PC-3 (cell line): ENCODE data around the gene SDC1. TPM values are rescaled to one million over a fixed set of nuclear protein-coding genes. Genes with fewer than 3 reads are reported as not detected.

Source experiments
- ATAC-seq: fragments of 200-7000 bp; cut with Tn5 transposase; 2 replicates; pipeline ENCODE4 v1.9.1; 2020; ENCODE audit warnings: mild to moderate bottlenecking, moderate library complexity
- BruUV-seq: library from RNA; stranded (reverse); fragments of 400-500 nt; replicated peaks from 2 replicates; lab custom pipeline; 2021; lab: Mats Ljungman, UMichigan
- CTCF ChIA-PET: fragments of 300-600 bp; sonication (Branson Sonifier 250); formaldehyde crosslinking; loops from one replicate; lab custom pipeline; 2022; ENCODE audit warnings: antibody characterized with exemption; lab: Charles Lee
- POLR2A ChIA-PET: fragments of 300-600 bp; sonication (Branson Sonifier 250); formaldehyde crosslinking; loops from one replicate; lab custom pipeline; 2022; ENCODE audit warnings: antibody characterized with exemption; ENCODE audit not compliant: unreplicated experiment; lab: Charles Lee
- DNase-seq: peaks from one replicate; pipeline ENCODE4 v3.0.0-alpha.2; 2015
- H2AFZ ChIP-seq: fragments of 300-600 bp; sonication (generic); 2 replicates; pipeline ENCODE4 v1.6.0; 2016; ENCODE audit warnings: antibody characterized with exemption, low read length
- H3F3A ChIP-seq: fragments of 300-600 bp; sonication (generic); one replicate; pipeline ENCODE4 v1.6.0; 2017; ENCODE audit warnings: antibody characterized with exemption, low read length, control low read depth, mild to moderate bottlenecking; ENCODE audit not compliant: unreplicated experiment
- H3K27ac ChIP-seq: fragments of 300-600 bp; sonication (generic); 2 replicates; pipeline ENCODE4 v1.5.1; 2016; ENCODE audit warnings: mild to moderate bottlenecking, low read length
- H3K27me3 ChIP-seq: fragments of 300-600 bp; sonication (generic); 2 replicates; pipeline ENCODE4 v1.6.1; 2016; ENCODE audit warnings: low read length, mixed read lengths
- H3K36me3 ChIP-seq: fragments of 300-600 bp; sonication (generic); 2 replicates; pipeline ENCODE4 v1.6.1; 2016; ENCODE audit warnings: low read depth, mixed run types, low read length, mixed read lengths
- H3K4me1 ChIP-seq: fragments of 300-600 bp; sonication (generic); 2 replicates; pipeline ENCODE4 v1.5.1; 2016; ENCODE audit warnings: low read length; ENCODE audit not compliant: insufficient read depth
- H3K4me2 ChIP-seq: fragments of 300-600 bp; sonication (generic); 2 replicates; pipeline ENCODE4 v1.6.0; 2016; ENCODE audit warnings: low read length
- H3K4me3 ChIP-seq: fragments of 300-600 bp; sonication (generic); 2 replicates; pipeline ENCODE4 v1.5.1; 2016; ENCODE audit warnings: mild to moderate bottlenecking, low read length, mixed read lengths
- H3K79me2 ChIP-seq: fragments of 300-600 bp; sonication (generic); 2 replicates; pipeline ENCODE4 v1.6.1; 2017; ENCODE audit warnings: low read length, mixed read lengths
- H3K9ac ChIP-seq: fragments of 300-600 bp; sonication (generic); 2 replicates; pipeline ENCODE4 v1.6.0; 2016; ENCODE audit warnings: mild to moderate bottlenecking, low read length
- H3K9me2 ChIP-seq: fragments of 300-600 bp; sonication (generic); replicated peaks from 2 replicates; pipeline ENCODE4 v1.6.1; 2016; ENCODE audit warnings: mixed run types, low read length, mixed read lengths
- H3K9me3 ChIP-seq: fragments of 300-600 bp; sonication (generic); 2 replicates; pipeline ENCODE4 v1.6.1; 2016; ENCODE audit warnings: low read length, mixed read lengths
- H4K20me1 ChIP-seq: fragments of 300-600 bp; sonication (generic); 2 replicates; pipeline ENCODE4 v1.6.1; 2016; ENCODE audit warnings: low read length, mixed read lengths
- EZH2 ChIP-seq: fragments of 300-600 bp; sonication (generic); IDR thresholded peaks from one replicate; pipeline ENCODE4 v1.6.1; 2017; ENCODE audit warnings: antibody characterized with exemption, mild to moderate bottlenecking, low read length; ENCODE audit not compliant: unreplicated experiment
- EZH2phosphoT487 ChIP-seq: fragments of 300-600 bp; sonication (generic); IDR thresholded peaks from 2 replicates; pipeline ENCODE4 v1.6.1; 2018; ENCODE audit warnings: mild to moderate bottlenecking, antibody characterized with exemption, low read length, borderline replicate concordance
- intact Hi-C: fragments of 100-400 bp; cut with micrococcal nuclease; formaldehyde crosslinking; loops from 2 replicates; pipeline ENCODE4 v1.9.0; 2023
- total RNA-seq: library from RNA; depleted of rRNA; stranded (reverse); fragments of >200 nt; gene quantifications from 2 replicates; pipeline ENCODE4 v1.2.3, GENCODE V29; 2014
- TF ChIP-seq, protein P1 (sequence below): fragments of 300-600 bp; sonication (generic); conservative IDR thresholded peaks from 2 replicates; pipeline ENCODE4 v1.5.1; 2017; ENCODE audit warnings: antibody characterized with exemption, low read depth, mild to moderate bottlenecking, low read length

The SDC1 gene
- total RNA-seq, 1 experiment from 2014 or later: 358 TPM

DNA sequence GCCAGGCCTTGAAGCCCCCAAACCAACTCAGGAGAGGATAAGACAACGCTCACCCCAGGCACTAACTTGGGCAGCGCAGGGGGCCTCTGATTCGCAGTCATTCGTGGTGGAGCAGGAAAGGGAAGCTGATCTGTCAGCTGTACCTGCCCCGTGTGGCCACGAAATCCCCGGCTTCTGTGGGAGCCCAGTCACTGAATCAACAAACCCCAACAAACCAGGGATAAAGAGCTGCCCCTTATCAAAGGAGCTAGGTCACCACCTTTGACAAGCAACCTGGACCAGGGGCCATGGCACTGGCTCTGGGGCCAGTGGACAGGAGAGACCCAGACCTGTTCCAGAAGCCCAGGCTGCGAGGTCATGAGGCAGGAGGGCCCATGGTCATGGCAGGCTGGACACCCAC is 14.5 kb downstream of the SDC1 start:
- no peak overlapping the region for H3K9ac ChIP-seq
- intact Hi-C loops: no loop called here

GRCh38 chr2:20209373-20210109 is 15.4 kb downstream of the SDC1 start:
- no peak for DNase-seq
- POLR2A ChIA-PET: no interaction called here
- Histone ChIP-seq H3F3A (no peaks in the 10 kb centered on the region), H3K9me2 (no peaks in the 10 kb centered on the region), H3K9ac (no peak overlapping the region), H3K27me3 (no peaks in the 10 kb centered on the region), H3K4me1 (peaks cover 14% of the 10 kb centered on the region), H3K4me3 (no peak overlapping the region), H4K20me1 (peaks cover 48% of the 10 kb centered on the region; the same call in 1 of the 2 replicates), H2AFZ (no peak overlapping the region), H3K9me3 (no peaks in the 10 kb centered on the region), H3K4me2 (no peak overlapping the region), H3K79me2 (peaks cover 88% of the 10 kb centered on the region), H3K27ac (no peak overlapping the region), H3K36me3 (peaks cover 17% of the 10 kb centered on the region; the same call in 1 of the 2 replicates)
- BruUV-seq: no TSS peak
- no peak for ATAC-seq
- CTCF ChIA-PET: no interaction called here
- intact Hi-C loops: no loop called here
- TF ChIP-seq EZH2 (no peak), EZH2phosphoT487 (no peak)
- TF ChIP-seq, protein P1, sequence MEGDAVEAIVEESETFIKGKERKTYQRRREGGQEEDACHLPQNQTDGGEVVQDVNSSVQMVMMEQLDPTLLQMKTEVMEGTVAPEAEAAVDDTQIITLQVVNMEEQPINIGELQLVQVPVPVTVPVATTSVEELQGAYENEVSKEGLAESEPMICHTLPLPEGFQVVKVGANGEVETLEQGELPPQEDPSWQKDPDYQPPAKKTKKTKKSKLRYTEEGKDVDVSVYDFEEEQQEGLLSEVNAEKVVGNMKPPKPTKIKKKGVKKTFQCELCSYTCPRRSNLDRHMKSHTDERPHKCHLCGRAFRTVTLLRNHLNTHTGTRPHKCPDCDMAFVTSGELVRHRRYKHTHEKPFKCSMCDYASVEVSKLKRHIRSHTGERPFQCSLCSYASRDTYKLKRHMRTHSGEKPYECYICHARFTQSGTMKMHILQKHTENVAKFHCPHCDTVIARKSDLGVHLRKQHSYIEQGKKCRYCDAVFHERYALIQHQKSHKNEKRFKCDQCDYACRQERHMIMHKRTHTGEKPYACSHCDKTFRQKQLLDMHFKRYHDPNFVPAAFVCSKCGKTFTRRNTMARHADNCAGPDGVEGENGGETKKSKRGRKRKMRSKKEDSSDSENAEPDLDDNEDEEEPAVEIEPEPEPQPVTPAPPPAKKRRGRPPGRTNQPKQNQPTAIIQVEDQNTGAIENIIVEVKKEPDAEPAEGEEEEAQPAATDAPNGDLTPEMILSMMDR: no peak

More for the DNA sequence above, 14.5 kb downstream of the SDC1 start:
- peaks cover 58% of the 10 kb centered on the region for H4K20me1 ChIP-seq
- peaks cover 9% of the 10 kb centered on the region; the same call in 1 of the 2 replicates for H3K36me3 ChIP-seq
- no peaks in the 10 kb centered on the region for H3K9me3 ChIP-seq
- POLR2A ChIA-PET: no interaction called here
- peaks cover 98% of the 10 kb centered on the region for H3K79me2 ChIP-seq
- no peak overlapping the region for H3K4me3 ChIP-seq
- TF ChIP-seq, protein P1: no peak
- no peak for TF ChIP-seq EZH2
- TF ChIP-seq EZH2phosphoT487: no peak
- H3K27me3 ChIP-seq: no peaks in the 10 kb centered on the region
- no peak overlapping the region for H3K4me2 ChIP-seq
- DNase-seq (no peak), ATAC-seq (no peak)
- no TSS peak for BruUV-seq
- no peaks in the 10 kb centered on the region for H3F3A ChIP-seq
- no peaks in the 10 kb centered on the region for H3K9me2 ChIP-seq
- no peak overlapping the region for H3K27ac ChIP-seq
- CTCF ChIA-PET: no interaction called here
- peaks cover 21% of the 10 kb centered on the region for H3K4me1 ChIP-seq
- no peak overlapping the region for H2AFZ ChIP-seq

DNA sequence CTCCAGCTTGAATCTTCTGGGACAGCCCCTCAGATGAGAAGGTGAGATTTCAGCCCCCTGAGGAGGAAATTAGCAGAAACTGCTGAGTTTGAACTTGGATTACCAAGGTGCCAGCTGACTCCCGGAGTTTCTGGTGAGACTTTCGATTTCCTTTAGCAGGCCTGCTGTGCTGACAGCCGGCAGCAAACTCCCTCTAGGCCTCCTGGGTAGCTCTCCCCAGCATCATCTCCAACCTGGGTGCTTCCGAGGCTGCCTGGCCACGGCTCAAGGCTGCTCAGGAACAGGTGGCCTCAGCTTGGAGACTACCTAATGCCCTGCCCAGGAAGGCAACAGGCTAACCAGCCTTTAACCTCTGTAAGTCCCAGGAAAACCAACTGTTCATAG is 16.5 kb downstream of the SDC1 start:
- H3K9me2 ChIP-seq: no peaks in the 10 kb centered on the region
- H3F3A ChIP-seq: no peaks in the 10 kb centered on the region
- no peak overlapping the region for H3K4me2 ChIP-seq
- H2AFZ ChIP-seq: no peak overlapping the region
- H3K79me2 ChIP-seq: peaks cover 78% of the 10 kb centered on the region
- peaks cover 38% of the 10 kb centered on the region; the same call in 1 of the 2 replicates for H4K20me1 ChIP-seq
- no peak for DNase-seq
- H3K27ac ChIP-seq: no peak overlapping the region
- H3K4me1 ChIP-seq: peaks cover 4% of the 10 kb centered on the region
- POLR2A ChIA-PET: no interaction called here
- no peak for ATAC-seq
- TF ChIP-seq, protein P1: no peak
- TF ChIP-seq EZH2 (no peak), EZH2phosphoT487 (no peak)
- intact Hi-C loops: no loop called here
- no peak overlapping the region for H3K9ac ChIP-seq
- CTCF ChIA-PET: no interaction called here
- BruUV-seq: no TSS peak
- H3K27me3 ChIP-seq: no peaks in the 10 kb centered on the region
- peaks cover 21% of the 10 kb centered on the region; the same call in 1 of the 2 replicates for H3K36me3 ChIP-seq
- H3K9me3 ChIP-seq: no peaks in the 10 kb centered on the region
- H3K4me3 ChIP-seq: no peak overlapping the region
